Esophagus squamous epithelium (tissue), 4 donors: ENCODE measurements around the gene CSRNP3.

Experiments
- CTCF ChIP-seq, 6 experiments: fragments of 450-650 bp in 4 of 6; fragments of 200-600 bp in 2 of 6; sonication (generic) in 2 of 6; IDR thresholded peaks; one replicate each; pipeline ENCODE4 v1.5.1; 2016 to 2019; ENCODE audit warnings: antibody characterized with exemption in 6 of 6, mild to moderate bottlenecking in 4 of 6, moderate library complexity in 4 of 6
- POLR2A ChIP-seq, 4 donors: fragments of 450-650 bp; IDR thresholded peaks; one replicate each; pipeline ENCODE4 v1.6.1; 2017; ENCODE audit warnings: antibody characterized with exemption in 4 of 4, mild to moderate bottlenecking in 4 of 4, moderate library complexity in 3 of 4

GRCh38 chr2:165692906-165693305, 223.4 kb downstream of the CSRNP3 start:
- TF ChIP-seq POLR2A (IDR thresholded peaks at IDR 0.05) (no peak), CTCF (IDR thresholded peaks at IDR 0.05) (no peak)
